Suprapubic skin (tissue), 4 donors: ENCODE data around the gene MYO5A.

Experiments used
- EP300 ChIP-seq: sonication (generic); formaldehyde crosslinking; IDR thresholded peaks from one replicate; pipeline ENCODE4 v1.6.1; 2017; ENCODE audit warnings: antibody characterized with exemption
- POLR2A ChIP-seq, 2 donors: fragments of 450-650 bp; IDR thresholded peaks; one replicate each; pipeline ENCODE4 v1.6.1; 2017; ENCODE audit warnings: antibody characterized with exemption in 2 of 2, mild to moderate bottlenecking in 2 of 2, moderate library complexity in 2 of 2
- POLR2AphosphoS5 ChIP-seq, 3 donors: sonication (generic); formaldehyde crosslinking; IDR thresholded peaks; one replicate each; pipeline ENCODE4 v1.6.1; 2017; ENCODE audit warnings: antibody characterized with exemption in 3 of 3
- TF ChIP-seq, protein P1 (sequence below), 2 donors: fragments of 200-600 bp in 1 of 2; fragments of 450-650 bp in 1 of 2; sonication (generic) in 1 of 2; IDR thresholded peaks; one replicate each; pipeline ENCODE4 v1.5.1; 2016 to 2019; ENCODE audit warnings: antibody characterized with exemption in 2 of 2, mild to moderate bottlenecking in 1 of 2, moderate library complexity in 1 of 2

DNA sequence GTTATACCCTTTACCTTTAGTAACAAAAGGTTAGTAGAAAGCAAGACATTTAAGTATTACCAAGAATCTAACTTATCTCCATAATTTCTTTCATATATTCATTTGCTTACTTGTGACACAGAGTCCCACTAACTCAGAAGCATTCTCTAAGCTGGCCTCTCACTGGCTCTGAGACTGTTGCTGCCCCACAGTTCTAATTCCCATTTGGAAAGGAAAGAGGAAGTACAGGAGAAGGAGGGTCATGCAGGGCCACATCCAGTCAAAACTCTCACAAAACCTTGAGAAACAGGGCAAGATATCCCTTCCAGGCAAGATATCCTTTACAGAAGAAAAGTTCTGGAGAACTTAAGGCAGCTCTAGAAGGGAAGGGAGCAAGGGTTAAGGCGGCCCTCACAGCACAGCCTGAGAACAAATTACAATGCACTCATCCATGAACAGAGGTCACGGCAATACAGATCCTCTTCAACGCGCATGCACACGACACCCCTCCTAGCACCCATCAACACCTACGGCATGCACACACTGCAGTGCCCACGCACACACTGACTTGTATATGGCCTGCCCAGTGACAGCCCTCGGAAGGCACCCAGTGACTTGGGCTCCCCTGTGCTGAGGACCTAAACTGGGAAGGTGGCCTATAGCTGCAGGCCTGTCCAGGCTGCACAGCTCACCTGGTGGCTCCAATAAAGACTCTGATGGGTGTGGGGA lies 220.1 kb downstream of the MYO5A start:
- no peak for TF ChIP-seq POLR2A (IDR thresholded peaks at IDR 0.05)
- TF ChIP-seq, protein P1, sequence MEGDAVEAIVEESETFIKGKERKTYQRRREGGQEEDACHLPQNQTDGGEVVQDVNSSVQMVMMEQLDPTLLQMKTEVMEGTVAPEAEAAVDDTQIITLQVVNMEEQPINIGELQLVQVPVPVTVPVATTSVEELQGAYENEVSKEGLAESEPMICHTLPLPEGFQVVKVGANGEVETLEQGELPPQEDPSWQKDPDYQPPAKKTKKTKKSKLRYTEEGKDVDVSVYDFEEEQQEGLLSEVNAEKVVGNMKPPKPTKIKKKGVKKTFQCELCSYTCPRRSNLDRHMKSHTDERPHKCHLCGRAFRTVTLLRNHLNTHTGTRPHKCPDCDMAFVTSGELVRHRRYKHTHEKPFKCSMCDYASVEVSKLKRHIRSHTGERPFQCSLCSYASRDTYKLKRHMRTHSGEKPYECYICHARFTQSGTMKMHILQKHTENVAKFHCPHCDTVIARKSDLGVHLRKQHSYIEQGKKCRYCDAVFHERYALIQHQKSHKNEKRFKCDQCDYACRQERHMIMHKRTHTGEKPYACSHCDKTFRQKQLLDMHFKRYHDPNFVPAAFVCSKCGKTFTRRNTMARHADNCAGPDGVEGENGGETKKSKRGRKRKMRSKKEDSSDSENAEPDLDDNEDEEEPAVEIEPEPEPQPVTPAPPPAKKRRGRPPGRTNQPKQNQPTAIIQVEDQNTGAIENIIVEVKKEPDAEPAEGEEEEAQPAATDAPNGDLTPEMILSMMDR (IDR thresholded peaks at IDR 0.05): no peak
- TF ChIP-seq POLR2AphosphoS5 (IDR thresholded peaks at IDR 0.05): no peak
- no peak for TF ChIP-seq EP300
